PC-9 (cell line): ENCODE measurements around the gene LYST.

Source experiments
- CTCF ChIP-seq: fragments of 200-600 bp; sonication (generic); conservative IDR thresholded peaks from 2 replicates; pipeline ENCODE4 v1.6.1; 2017; ENCODE audit warnings: mixed run types, antibody characterized with exemption, mild to moderate bottlenecking, moderate library complexity
- EZH2 ChIP-seq: fragments of 200-600 bp; sonication (generic); IDR thresholded peaks from 2 replicates; pipeline ENCODE4 v1.8.0; 2017; ENCODE audit warnings: antibody characterized with exemption, low read depth

- TF ChIP-seq CTCF (no peak), EZH2 (no peak)
These were observed 121.1 kb downstream of the LYST start for GRCh38 chr1:235745503-235746136.
